HEK293 (cell line): ENCODE data around the gene PC.
A peak's percentile ranks its signal among the peaks of the same experiment; 100 is the strongest.

ENCODE experiments used
- CTCF ChIA-PET: fragments of 350-600 bp; formaldehyde crosslinking; extraction: SDS; loops from one replicate; lab custom pipeline; 2021; ENCODE audit warnings: antibody characterized with exemption; lab: Yijun Ruan, JAX
- POLR2A ChIA-PET: fragments of 300-600 bp; formaldehyde crosslinking; extraction: SDS; loops from one replicate; lab custom pipeline; 2020; ENCODE audit warnings: antibody characterized with exemption, inconsistent platforms; lab: Yijun Ruan, JAX
- H3K27ac ChIP-seq: fragments of 200-500 bp; sonication (Bioruptor generic); 2 replicates; pipeline ENCODE4 v1.5.1; 2014; ENCODE audit warnings: low read depth, low read length, control low read depth, inconsistent platforms; ENCODE audit errors: extremely low read depth
- H3K36me3 ChIP-seq, 2 experiments: fragments of 200-500 bp in 1 of 2; sonication (Bioruptor generic) in 1 of 2; 1 replicate in 1 of 2; 2 replicates in 1 of 2; pipeline ENCODE4 v1.5.1; 2014 to 2017; ENCODE audit warnings: inconsistent platforms in 2 of 2, low read length in 2 of 2; ENCODE audit not compliant: control insufficient read depth in 2 of 2, insufficient read depth in 1 of 2
- H3K4me1 ChIP-seq: fragments of 200-500 bp; sonication (Bioruptor generic); 2 replicates; pipeline ENCODE4 v1.5.1; 2014; ENCODE audit warnings: mild to moderate bottlenecking, low read length, inconsistent platforms; ENCODE audit not compliant: control insufficient read depth, insufficient read depth
- H3K4me3 ChIP-seq: 2 replicates; pipeline ENCODE4 v1.5.1; 2011; ENCODE audit warnings: low read depth, mild to moderate bottlenecking, control low read depth, low read length, moderate library complexity
- H3K9me3 ChIP-seq: fragments of 200-500 bp; sonication (Bioruptor generic); 2 replicates; pipeline ENCODE4 v1.5.1; 2014; ENCODE audit warnings: low read depth, low read length, inconsistent platforms; ENCODE audit not compliant: control insufficient read depth, insufficient read depth
- EGR2 ChIP-seq: fragments of 450-650 bp; formaldehyde crosslinking; IDR thresholded peaks from 2 replicates; pipeline ENCODE4 v1.5.1; 2016; ENCODE audit warnings: low read depth, missing biosample characterization, missing genetic modification characterization
- HIC1 ChIP-seq: fragments of 450-650 bp; formaldehyde crosslinking; IDR thresholded peaks from 2 replicates; pipeline ENCODE4 v1.5.1; 2016; ENCODE audit warnings: missing biosample characterization, missing genetic modification characterization
- HOXA7 ChIP-seq: sonication (generic); formaldehyde crosslinking; IDR thresholded peaks from 2 replicates; pipeline ENCODE4 v1.8.1; 2022; ENCODE audit warnings: missing genetic modification reagents, borderline replicate concordance
- PRDM4 ChIP-seq: fragments of 450-650 bp; formaldehyde crosslinking; IDR thresholded peaks from 2 replicates; pipeline ENCODE4 v1.5.1; 2017; ENCODE audit warnings: missing biosample characterization, missing genetic modification characterization
- REPIN1 ChIP-seq: fragments of 450-650 bp; formaldehyde crosslinking; IDR thresholded peaks from 2 replicates; pipeline ENCODE4 v1.5.1; 2017; ENCODE audit warnings: missing biosample characterization, missing genetic modification characterization, low read depth
- SCRT1 ChIP-seq: fragments of 450-650 bp; formaldehyde crosslinking; IDR thresholded peaks from 2 replicates; pipeline ENCODE4 v1.5.1; 2016; ENCODE audit warnings: missing biosample characterization, missing genetic modification characterization, borderline replicate concordance
- SP3 ChIP-seq: fragments of 450-650 bp; formaldehyde crosslinking; IDR thresholded peaks from 2 replicates; pipeline ENCODE4 v1.5.1; 2016; ENCODE audit warnings: missing biosample characterization, missing genetic modification characterization
- TRIM28 ChIP-seq: IDR thresholded peaks from 2 replicates; pipeline ENCODE4 v1.6.1; 2011; ENCODE audit warnings: low read length, control low read depth, borderline replicate concordance
- ZEB2 ChIP-seq: fragments of 450-650 bp; formaldehyde crosslinking; IDR thresholded peaks from 2 replicates; pipeline ENCODE4 v1.5.1; 2016; ENCODE audit warnings: missing biosample characterization, missing genetic modification characterization
- ZFP3 ChIP-seq: fragments of 450-650 bp; formaldehyde crosslinking; IDR thresholded peaks from 2 replicates; pipeline ENCODE4 v1.5.1; 2016; ENCODE audit warnings: low read depth, missing biosample characterization, missing genetic modification characterization
- ZFP37 ChIP-seq: fragments of 450-650 bp; formaldehyde crosslinking; IDR thresholded peaks from 2 replicates; pipeline ENCODE4 v1.5.1; 2016; ENCODE audit warnings: missing biosample characterization, missing genetic modification characterization
- ZFP41 ChIP-seq: fragments of 450-650 bp; formaldehyde crosslinking; IDR thresholded peaks from 2 replicates; pipeline ENCODE4 v1.5.1; 2016; ENCODE audit warnings: missing biosample characterization, missing genetic modification characterization, borderline replicate concordance
- ZIC2 ChIP-seq: fragments of 450-650 bp; formaldehyde crosslinking; IDR thresholded peaks from 2 replicates; pipeline ENCODE4 v1.5.1; 2016; ENCODE audit warnings: missing biosample characterization, missing genetic modification characterization
- ZNF114 ChIP-seq: fragments of 450-650 bp; formaldehyde crosslinking; IDR thresholded peaks from 2 replicates; pipeline ENCODE4 v1.5.0; 2017; ENCODE audit warnings: missing biosample characterization, missing genetic modification characterization
- ZNF157 ChIP-seq: fragments of 450-650 bp; formaldehyde crosslinking; IDR thresholded peaks from 2 replicates; pipeline ENCODE4 v1.5.1; 2016; ENCODE audit warnings: missing biosample characterization, missing genetic modification characterization
- ZNF48 ChIP-seq: fragments of 450-650 bp; formaldehyde crosslinking; IDR thresholded peaks from 2 replicates; pipeline ENCODE4 v1.5.1; 2016; ENCODE audit warnings: missing biosample characterization, missing genetic modification characterization
- ZNF514 ChIP-seq: fragments of 450-650 bp; formaldehyde crosslinking; IDR thresholded peaks from 2 replicates; pipeline ENCODE4 v1.5.1; 2016; ENCODE audit warnings: missing biosample characterization, missing genetic modification characterization
- ZNF580 ChIP-seq: fragments of 450-650 bp; formaldehyde crosslinking; IDR thresholded peaks from 2 replicates; pipeline ENCODE4 v1.5.1; 2016; ENCODE audit warnings: missing biosample characterization, missing genetic modification characterization
- ZNF596 ChIP-seq: fragments of 450-650 bp; IDR thresholded peaks from 2 replicates; pipeline ENCODE4 v1.5.0; 2018; ENCODE audit warnings: missing biosample characterization, mild to moderate bottlenecking, missing genetic modification characterization, moderate library complexity
- ZNF600 ChIP-seq: fragments of 450-650 bp; formaldehyde crosslinking; IDR thresholded peaks from 2 replicates; pipeline ENCODE4 v1.5.1; 2016; ENCODE audit warnings: missing biosample characterization, missing genetic modification characterization
- ZNF626 ChIP-seq: fragments of 450-650 bp; sonication (Bioruptor Pico); formaldehyde crosslinking; IDR thresholded peaks from 2 replicates; pipeline ENCODE4 v1.5.1; 2018; ENCODE audit warnings: missing biosample characterization, missing genetic modification characterization, inconsistent platforms
- ZNF658 ChIP-seq: fragments of 450-650 bp; formaldehyde crosslinking; IDR thresholded peaks from 2 replicates; pipeline ENCODE4; 2016; ENCODE audit warnings: missing biosample characterization, missing genetic modification characterization
- ZNF707 ChIP-seq: fragments of 450-650 bp; formaldehyde crosslinking; IDR thresholded peaks from 2 replicates; pipeline ENCODE4 v1.5.1; 2016; ENCODE audit warnings: missing biosample characterization, missing genetic modification characterization
- ZNF785 ChIP-seq: fragments of 450-650 bp; formaldehyde crosslinking; IDR thresholded peaks from 2 replicates; pipeline ENCODE4 v1.5.1; 2016; ENCODE audit warnings: missing biosample characterization, missing genetic modification characterization
- ZNF792 ChIP-seq: fragments of 450-650 bp; formaldehyde crosslinking; IDR thresholded peaks from 2 replicates; pipeline ENCODE4 v1.5.1; 2016; ENCODE audit warnings: missing biosample characterization, missing genetic modification characterization
- ZNF843 ChIP-seq: fragments of 450-650 bp; formaldehyde crosslinking; IDR thresholded peaks from 2 replicates; pipeline ENCODE4 v1.5.1; 2016; ENCODE audit warnings: missing biosample characterization, missing genetic modification characterization
- ZSCAN5A ChIP-seq: fragments of 450-650 bp; formaldehyde crosslinking; IDR thresholded peaks from 2 replicates; pipeline ENCODE4 v1.5.1; 2016; ENCODE audit warnings: missing biosample characterization, missing genetic modification characterization
- ZXDB ChIP-seq: fragments of 450-650 bp; formaldehyde crosslinking; IDR thresholded peaks from 2 replicates; pipeline ENCODE4 v1.5.1; 2016; ENCODE audit warnings: missing biosample characterization, missing genetic modification characterization

Gene PC

GRCh38 chr11:66894141-66894540 lies 64.0 kb downstream of the PC start (continued):
- TF ChIP-seq ZNF580 (tag by site-specific recombination) (no peak), ZNF658 (tag by site-specific recombination) (no peak), ZFP3 (tag by site-specific recombination) (no peak), ZSCAN5A (tag by site-specific recombination) (no peak), ZNF792 (tag by site-specific recombination) (no peak), ZNF785 (tag by site-specific recombination) (no peak), REPIN1 (tag by site-specific recombination) (no peak), ZNF707 (no peak)
- TF ChIP-seq, all 188 proteins: peak for 0

GRCh38 chr11:66892911-66893310 lies 65.3 kb downstream of the PC start:
- no peak overlapping the region for H3K27ac ChIP-seq
- no peaks in the 10 kb centered on the region for H3K9me3 ChIP-seq
- ChIA-PET CTCF (interaction anchor here (0.6 to 3.9 kb wide), 3 partner anchors 9 to 171 kb away, joined by 3 to 24 read pairs (median 3); no protein-coding TSS in a partner anchor), POLR2A (no interaction called here)
- no peaks in the 10 kb centered on the region for H3K36me3 ChIP-seq
- TF ChIP-seq TRIM28 (no peak), ZFP3 (tag by site-specific recombination) (no peak), ZNF658 (tag by site-specific recombination) (no peak), EGR2 (tag by site-specific recombination) (no peak), ZIC2 (tag by site-specific recombination) (no peak), PRDM4 (no peak), ZEB2 (tag by site-specific recombination) (no peak)
- no peaks in the 10 kb centered on the region for H3K4me1 ChIP-seq
- H3K4me3 ChIP-seq = no peak overlapping the region

GRCh38 chr11:66891851-66892660 lies 66.1 kb downstream of the PC start:
- H3K4me3 ChIP-seq = no peak overlapping the region
- no peaks in the 10 kb centered on the region for H3K36me3 ChIP-seq
- H3K4me1 ChIP-seq = no peaks in the 10 kb centered on the region
- ChIA-PET POLR2A (no interaction called here), CTCF (interaction anchor here (0.6 to 1.3 kb wide), 4 partner anchors 9 to 61 kb away, joined by 3 to 5 read pairs (median 3); no protein-coding TSS in a partner anchor)
- no peaks in the 10 kb centered on the region for H3K9me3 ChIP-seq
- no peak overlapping the region for H3K27ac ChIP-seq
- 0 out of 2 replicates have a peak, but pooled peaks have one; percentile 55 for TF ChIP-seq ZFP37 (tag by site-specific recombination)
- no peak for TF ChIP-seq ZNF785 (tag by site-specific recombination)
- TF ChIP-seq ZNF626 (tag by site-specific recombination) = no peak
- peak; percentile 75; the same call in 1 of the 2 replicates for TF ChIP-seq SCRT1 (tag by site-specific recombination)
- TF ChIP-seq ZNF514 (tag by site-specific recombination) = no peak
- no peak for TF ChIP-seq ZNF596 (tag by site-specific recombination)
- no peak for TF ChIP-seq ZNF843 (tag by site-specific recombination)
- TF ChIP-seq HOXA7 (CRISPR knock-in tag) = no peak
- TF ChIP-seq ZNF114 (tag by site-specific recombination) = no peak
- TF ChIP-seq ZNF157 (tag by site-specific recombination) = no peak
- TF ChIP-seq HIC1 (tag by site-specific recombination) = peak; percentile 65; the same call in 1 of the 2 replicates
- TF ChIP-seq ZFP41 (tag by site-specific recombination) = no peak
- TF ChIP-seq ZNF48 (tag by site-specific recombination) = no peak
- TF ChIP-seq SP3 (tag by site-specific recombination) = 0 out of 2 replicates have a peak, but pooled peaks have one; percentile 11
- TF ChIP-seq ZXDB = 0 out of 2 replicates have a peak, but pooled peaks have one; percentile 23
- TF ChIP-seq ZNF600 (tag by site-specific recombination) = peak; percentile 99
